OCI-LY7 (cell line): Measurements from ENCODE around the gene C22orf42. TPM values are rescaled to one million over a fixed set of nuclear protein-coding genes. Genes with fewer than 3 reads are reported as not detected.
"Not testable (repeated sequence)": the region's sequence is repeated elsewhere in the genome, so short reads cannot be mapped to it uniquely, and the experiment has no call there.

ENCODE experiments used
- BruUV-seq: library from RNA; stranded (reverse); fragments of 400-500 nt; replicated peaks from 2 replicates; lab custom pipeline; 2021; lab: Mats Ljungman, UMichigan
- CTCF ChIA-PET: fragments of 300-600 bp; sonication (Branson Sonifier 250); formaldehyde crosslinking; loops from one replicate; lab custom pipeline; 2022; ENCODE audit warnings: antibody characterized with exemption; ENCODE audit not compliant: unreplicated experiment; lab: Charles Lee
- POLR2A ChIA-PET: fragments of 300-600 bp; sonication (Branson Sonifier 250); formaldehyde crosslinking; loops from one replicate; lab custom pipeline; 2022; ENCODE audit warnings: antibody characterized with exemption; lab: Charles Lee
- DNase-seq: peaks from one replicate; pipeline ENCODE4 v3.0.0-alpha.2; 2015; ENCODE audit warnings: low spot score
- H2AFZ ChIP-seq: fragments of 200-600 bp; sonication (generic), shearing (Covaris generic); 2 replicates; pipeline ENCODE4 v1.6.1; 2014; ENCODE audit warnings: mild to moderate bottlenecking, antibody characterized with exemption, low read length, moderate library complexity
- H3K27ac ChIP-seq: fragments of 200-600 bp; sonication (generic); 2 replicates; pipeline ENCODE4 v1.5.1; 2014; ENCODE audit warnings: mixed run types, low read depth, mild to moderate bottlenecking, moderate library complexity, low read length, inconsistent platforms; ENCODE audit not compliant: poor library complexity, severe bottlenecking
- H3K36me3 ChIP-seq: fragments of 200-600 bp; sonication (generic); 2 replicates; pipeline ENCODE4 v1.6.1; 2014; ENCODE audit warnings: mild to moderate bottlenecking, antibody characterized with exemption, low read length, moderate library complexity, mixed read lengths; ENCODE audit not compliant: insufficient read depth
- H3K4me1 ChIP-seq: fragments of 200-600 bp; sonication (generic); 2 replicates; pipeline ENCODE4 v1.5.1; 2014; ENCODE audit warnings: mild to moderate bottlenecking, low read length; ENCODE audit not compliant: insufficient read depth, poor library complexity, severe bottlenecking
- H3K4me2 ChIP-seq: fragments of 200-600 bp; sonication (generic); 2 replicates; pipeline ENCODE4 v1.6.1; 2014; ENCODE audit warnings: mild to moderate bottlenecking, low read length
- H3K4me3 ChIP-seq: fragments of 200-600 bp; sonication (generic); 2 replicates; pipeline ENCODE4 v1.5.1; 2014; ENCODE audit warnings: mild to moderate bottlenecking, low read depth, low read length; ENCODE audit not compliant: poor library complexity, severe bottlenecking
- H3K79me2 ChIP-seq: fragments of 200-600 bp; sonication (generic); 2 replicates; pipeline ENCODE4 v1.6.1; 2016; ENCODE audit warnings: low read depth, mild to moderate bottlenecking, low read length, moderate library complexity, mixed read lengths; ENCODE audit not compliant: insufficient read depth
- H3K9me2 ChIP-seq: fragments of 200-600 bp; sonication (generic); 2 replicates; pipeline ENCODE4 v1.6.1; 2016; ENCODE audit warnings: mild to moderate bottlenecking, low read length, mixed read lengths; ENCODE audit not compliant: insufficient read depth
- H3K9me3 ChIP-seq: fragments of 200-600 bp; sonication (generic); 2 replicates; pipeline ENCODE4 v1.6.1; 2014; ENCODE audit warnings: mild to moderate bottlenecking, mixed run types, low read length, mixed read lengths
- H4K20me1 ChIP-seq: fragments of 200-600 bp; sonication (generic); 2 replicates; pipeline ENCODE4 v1.6.1; 2014; ENCODE audit warnings: mild to moderate bottlenecking, antibody characterized with exemption, low read length, moderate library complexity, mixed read lengths; ENCODE audit not compliant: insufficient read depth
- intact Hi-C: fragments of 100-400 bp; cut with micrococcal nuclease; formaldehyde crosslinking; loops from one replicate; pipeline ENCODE4 v1.10.0; 2022; ENCODE audit not compliant: unreplicated experiment
- total RNA-seq, 2 experiments: library from RNA; depleted of rRNA in 1 of 2; stranded (reverse); fragments of >200 nt in 1 of 2; shearing (Covaris generic) in 1 of 2; gene quantifications; 2 replicates each; pipeline ENCODE4 v1.2.3, GENCODE V29; 2014 to 2022

C22orf42 gene
- total RNA-seq, 2 experiments from 2014 or later = not detected

GRCh38 chr22:32157632-32158031, 1.5 kb downstream of the C22orf42 start:
- H3K79me2 ChIP-seq, CTCF ChIA-PET, BruUV-seq, H2AFZ ChIP-seq, H3K4me3 ChIP-seq, H3K27ac ChIP-seq, H3K4me1 ChIP-seq, DNase-seq, H4K20me1 ChIP-seq, H3K9me2 ChIP-seq, H3K36me3 ChIP-seq, intact Hi-C loops, H3K9me3 ChIP-seq, H3K4me2 ChIP-seq: not testable (repeated sequence)
- POLR2A ChIA-PET = interaction anchor here (1.1 kb wide), 1 partner anchor 9 kb away, joined by 3 read pairs; no protein-coding TSS in a partner anchor

GRCh38 chr22:32154727-32155126, 4.4 kb downstream of the C22orf42 start:
- H4K20me1 ChIP-seq, DNase-seq, H2AFZ ChIP-seq, H3K36me3 ChIP-seq, H3K4me1 ChIP-seq, H3K27ac ChIP-seq, H3K4me3 ChIP-seq, POLR2A ChIA-PET, H3K4me2 ChIP-seq, H3K9me2 ChIP-seq, H3K79me2 ChIP-seq, CTCF ChIA-PET, H3K9me3 ChIP-seq, BruUV-seq, intact Hi-C loops: not testable (repeated sequence)

DNA sequence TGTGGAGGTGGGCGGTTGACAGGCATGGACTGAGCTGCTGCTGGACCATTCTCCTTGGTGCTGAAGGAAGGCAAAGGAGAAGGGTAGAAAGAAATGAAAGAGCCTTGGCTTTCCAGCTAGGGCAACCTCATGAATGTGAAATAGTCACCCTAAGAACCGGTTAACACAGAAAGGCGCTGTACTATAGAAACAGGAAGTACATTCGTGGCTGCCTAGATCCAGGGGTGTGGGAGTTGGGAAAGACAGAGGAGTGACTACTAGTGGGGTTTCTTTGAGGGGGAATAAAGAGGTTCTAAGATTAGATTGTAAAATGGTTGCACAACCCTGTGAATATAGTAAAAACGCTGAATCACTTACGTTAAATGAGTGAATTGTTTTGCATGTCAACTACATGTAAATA, 7.5 kb downstream of the C22orf42 start:
- H3K9me3 ChIP-seq, H3K4me1 ChIP-seq, POLR2A ChIA-PET, BruUV-seq, CTCF ChIA-PET, H3K9me2 ChIP-seq, H3K79me2 ChIP-seq, H3K36me3 ChIP-seq, H3K4me2 ChIP-seq, DNase-seq, H4K20me1 ChIP-seq, H3K27ac ChIP-seq, H3K4me3 ChIP-seq, intact Hi-C loops, H2AFZ ChIP-seq: not testable (repeated sequence)

DNA sequence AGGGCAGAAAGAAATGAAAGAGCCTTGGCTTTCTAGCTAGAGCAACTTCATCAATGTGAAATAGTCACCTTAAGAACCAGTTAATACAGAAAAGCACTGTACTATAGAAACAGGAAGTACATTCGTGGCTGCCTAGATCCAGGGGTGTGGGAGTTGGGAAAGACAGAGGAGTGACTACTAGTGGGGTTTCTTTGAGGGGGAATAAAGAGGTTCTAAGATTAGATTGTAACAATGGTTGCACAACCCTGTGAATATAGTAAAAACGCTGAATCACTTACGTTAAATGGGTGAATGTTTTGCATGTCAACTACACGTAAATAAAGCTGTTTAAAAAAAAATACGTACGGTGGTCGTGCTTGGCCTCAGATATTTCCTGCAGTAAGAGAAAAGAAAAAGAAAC, 8.5 kb downstream of the C22orf42 start:
- H3K4me2 ChIP-seq, POLR2A ChIA-PET: not testable (repeated sequence)

GRCh38 chr22:32148372-32148771, 10.7 kb downstream of the C22orf42 start:
- CTCF ChIA-PET, H3K27ac ChIP-seq, H3K4me3 ChIP-seq, H2AFZ ChIP-seq, H3K9me2 ChIP-seq, H3K4me2 ChIP-seq, H3K9me3 ChIP-seq, H3K36me3 ChIP-seq, BruUV-seq, H3K79me2 ChIP-seq, H4K20me1 ChIP-seq: not testable (repeated sequence)
- DNase-seq = peak; percentile 12
- intact Hi-C loops = loop anchor here (10.0 kb wide), 1 partner anchor 326 kb away; the partner anchor contains the start of gene FBXO7
- H3K4me1 ChIP-seq = peaks cover 10% of the 10 kb centered on the region
- POLR2A ChIA-PET = interaction anchor here (0.6 kb wide), 1 partner anchor 177 kb away, joined by 4 read pairs; no protein-coding TSS in a partner anchor

More for the DNA sequence above, 8.5 kb downstream of the C22orf42 start:
- H3K9me2 ChIP-seq, H4K20me1 ChIP-seq, H2AFZ ChIP-seq, H3K9me3 ChIP-seq, BruUV-seq, H3K79me2 ChIP-seq, CTCF ChIA-PET, H3K4me1 ChIP-seq, H3K27ac ChIP-seq, DNase-seq, H3K36me3 ChIP-seq, intact Hi-C loops, H3K4me3 ChIP-seq: not testable (repeated sequence)

- H2AFZ ChIP-seq, H4K20me1 ChIP-seq, BruUV-seq, DNase-seq, POLR2A ChIA-PET, CTCF ChIA-PET, H3K27ac ChIP-seq, H3K4me3 ChIP-seq, H3K4me2 ChIP-seq, H3K9me2 ChIP-seq, H3K79me2 ChIP-seq, H3K36me3 ChIP-seq, H3K9me3 ChIP-seq: not testable (repeated sequence)
- intact Hi-C loops = loop anchor here (10.0 kb wide), 1 partner anchor 328 kb away; the partner anchor contains the start of gene FBXO7
- peaks cover 10% of the 10 kb centered on the region for H3K4me1 ChIP-seq
These were observed 12.0 kb downstream of the C22orf42 start for GRCh38 chr22:32147128-32147527.
